COLO668 (cell line): ENCODE data around the gene SVEP1.
"Not testable (repeated sequence)": the region's sequence is repeated elsewhere in the genome, so short reads cannot be mapped to it uniquely, and the experiment has no call there.

Experiments
- DNase-seq: peaks from one replicate; lab custom pipeline; 2025; ENCODE audit not compliant: unreplicated experiment; lab: John Stamatoyannopoulos, UW

SVEP1 gene

DNA sequence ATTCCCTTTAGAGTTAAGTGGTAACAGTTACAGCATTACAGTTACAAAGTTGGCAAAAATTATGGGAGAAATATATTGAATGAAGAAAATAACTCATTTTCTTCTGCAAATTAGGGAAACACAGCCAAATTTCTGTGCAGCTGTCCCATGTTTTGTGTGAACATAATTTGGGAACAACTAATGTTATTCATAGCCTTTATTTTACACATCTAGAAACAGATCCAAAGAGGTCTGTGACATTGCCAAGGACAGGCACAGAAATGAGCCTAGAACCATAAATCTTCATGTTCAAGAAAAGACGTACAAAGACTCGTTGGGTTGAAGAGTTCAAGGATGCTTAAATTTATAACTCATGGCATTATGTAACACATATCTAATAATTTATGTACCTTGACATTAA, 127.8 kb downstream of the SVEP1 start:
- no peak for DNase-seq

- no peak for DNase-seq
These were observed 132.1 kb downstream of the SVEP1 start for GRCh38 chr9:110447476-110447875.

DNA sequence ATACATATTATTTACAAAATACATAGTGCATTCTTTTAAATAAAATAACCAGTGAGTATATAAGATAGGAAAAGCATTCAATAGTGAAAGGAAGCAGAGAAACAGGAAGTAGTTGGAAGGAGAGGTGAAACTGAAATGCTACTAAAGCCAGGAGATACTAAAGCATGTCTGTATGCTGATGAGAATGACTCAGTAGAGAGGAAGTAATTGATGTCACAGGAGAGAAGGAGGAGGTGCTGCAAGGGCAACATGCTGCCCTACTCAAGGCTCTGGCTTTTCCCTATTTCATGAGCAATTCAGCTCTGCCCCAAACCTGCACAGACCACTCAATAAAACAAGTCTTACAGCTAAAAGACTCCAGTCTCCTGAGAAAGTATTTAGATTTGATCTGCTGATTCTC, 133.4 kb downstream of the SVEP1 start:
- DNase-seq = no peak

DNA sequence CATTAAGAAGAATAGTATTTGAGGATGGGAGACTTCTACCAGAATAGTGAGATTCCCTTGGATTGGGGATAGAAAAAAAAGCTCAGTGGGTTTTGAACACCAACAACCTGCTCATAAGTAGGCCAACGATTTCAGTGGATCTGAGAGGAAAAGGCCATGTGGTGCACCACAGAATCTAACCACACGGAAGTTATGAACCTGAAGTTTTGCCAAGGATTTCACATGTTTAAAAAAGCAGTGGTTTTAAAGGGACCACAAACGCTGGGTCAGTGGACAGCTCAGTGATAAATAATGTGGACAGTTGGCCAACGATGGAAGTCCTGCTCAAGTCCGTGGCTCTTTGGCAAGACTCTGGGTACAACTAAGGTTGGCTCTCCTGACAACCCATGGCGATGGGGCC, 134.6 kb downstream of the SVEP1 start:
- no peak for DNase-seq

GRCh38 chr9:110443866-110444220, 135.7 kb downstream of the SVEP1 start:
- DNase-seq = no peak

GRCh38 chr9:110443146-110443865, 136.2 kb downstream of the SVEP1 start:
- peak; percentile 70 for DNase-seq

- DNase-seq = no peak
These were observed 138.7 kb downstream of the SVEP1 start for GRCh38 chr9:110440796-110441195.

DNA sequence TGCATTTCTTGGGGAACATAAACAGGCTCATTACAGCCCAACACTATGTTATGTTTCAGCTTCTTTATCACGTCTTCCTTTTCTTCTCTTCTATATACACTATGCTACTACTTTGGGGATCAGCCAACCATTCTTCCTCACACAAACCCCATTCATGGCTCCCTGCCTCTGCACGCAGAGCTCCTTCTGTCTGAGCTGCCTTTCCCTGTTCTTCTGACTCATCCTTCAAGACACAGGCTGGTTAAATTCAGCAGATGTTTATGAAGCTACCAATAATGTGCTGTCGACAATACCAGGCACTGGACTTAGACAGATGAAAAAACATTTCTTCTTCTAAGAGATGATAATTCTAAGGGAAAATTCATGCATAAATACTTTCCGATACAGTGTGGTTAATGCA, 139.4 kb downstream of the SVEP1 start:
- no peak for DNase-seq

GRCh38 chr9:110432253-110432652, 147.3 kb downstream of the SVEP1 start:
- DNase-seq = no peak

DNA sequence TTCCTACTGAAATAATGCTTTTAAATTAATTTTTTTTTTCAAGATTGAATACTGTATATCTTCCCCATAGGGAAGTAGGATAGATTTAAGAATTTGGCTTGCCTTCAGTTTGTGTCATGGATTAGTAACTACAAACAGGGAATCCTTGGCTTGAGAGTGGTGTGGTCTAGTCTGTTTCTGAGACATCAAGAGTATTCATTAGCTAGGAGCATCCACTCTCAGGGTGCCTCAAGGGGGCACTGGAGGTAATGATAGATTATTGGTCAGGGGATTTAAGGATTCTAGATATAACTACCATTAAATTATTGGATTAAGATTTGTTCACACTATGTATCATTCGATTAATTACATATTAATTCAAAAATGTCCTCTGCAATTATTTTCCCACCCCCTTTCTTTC, 150.1 kb downstream of the SVEP1 start:
- no peak for DNase-seq

DNA sequence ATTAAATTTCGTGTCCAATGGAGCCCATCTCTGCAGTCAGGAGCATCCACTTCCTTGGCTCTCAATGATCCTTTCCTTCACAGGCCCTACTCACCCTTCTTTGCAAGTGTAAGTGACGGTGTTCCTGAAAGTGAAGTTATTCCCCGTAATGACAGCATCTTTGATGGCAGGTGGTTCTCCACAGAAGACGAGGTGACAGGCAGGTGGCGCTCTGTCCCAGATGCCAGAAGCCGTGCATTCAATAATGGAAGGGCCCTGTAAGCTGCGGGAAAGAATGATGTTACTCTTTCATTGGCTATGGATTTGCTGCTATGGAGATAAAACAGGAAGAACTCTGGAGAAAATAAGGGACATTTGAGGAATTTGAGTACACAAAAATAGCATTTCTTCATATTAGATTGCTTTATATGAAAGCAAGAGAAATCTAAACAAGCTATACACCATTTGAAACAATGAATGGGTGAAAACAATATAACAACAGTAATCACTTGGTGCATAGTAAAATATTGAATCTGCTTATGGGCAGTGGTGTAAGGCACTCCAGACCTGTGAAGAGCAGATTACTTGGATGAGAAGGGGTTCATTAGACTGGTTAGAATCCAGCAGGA, 151.9 kb downstream of the SVEP1 start:
- DNase-seq = peak; percentile 55

GRCh38 chr9:110426052-110426709, 153.4 kb downstream of the SVEP1 start:
- DNase-seq = no peak

- no peak for DNase-seq
These were observed 165.1 kb downstream of the SVEP1 start for GRCh38 chr9:110414471-110414870.

- no peak for DNase-seq
These were observed 168.6 kb downstream of the SVEP1 start for GRCh38 chr9:110410961-110411360.

- DNase-seq = no peak
These were observed 170.9 kb downstream of the SVEP1 start for GRCh38 chr9:110408598-110408997.

DNA sequence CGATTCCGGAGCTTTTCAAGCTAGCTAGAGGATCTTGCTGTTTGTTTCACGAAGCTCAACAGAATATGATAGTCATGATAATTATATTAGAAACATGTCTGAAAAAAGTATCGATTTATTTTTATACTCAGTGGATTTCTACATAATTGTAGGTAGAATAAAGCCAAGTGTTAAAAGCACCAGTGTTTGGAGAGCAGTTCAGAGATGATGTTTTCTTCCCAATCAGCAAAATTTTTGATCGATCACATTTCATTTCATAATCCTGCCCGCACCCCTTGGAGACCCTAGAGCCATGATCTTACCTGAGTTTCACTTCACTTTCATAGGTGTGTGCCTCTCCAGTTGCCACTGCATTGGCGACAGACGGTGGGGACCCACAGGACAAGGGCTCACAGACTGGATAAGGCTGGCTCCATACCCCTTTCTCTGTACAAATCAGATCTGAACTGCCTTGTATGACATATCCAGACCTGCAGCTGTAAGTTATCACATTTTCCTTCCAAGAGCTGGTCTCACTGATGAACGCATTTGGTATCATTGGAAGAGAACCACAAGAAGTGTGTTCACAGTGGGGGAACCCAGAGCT, 173.6 kb downstream of the SVEP1 start:
- DNase-seq = no peak

GRCh38 chr9:110404473-110404872, 175.1 kb downstream of the SVEP1 start:
- no peak for DNase-seq

DNA sequence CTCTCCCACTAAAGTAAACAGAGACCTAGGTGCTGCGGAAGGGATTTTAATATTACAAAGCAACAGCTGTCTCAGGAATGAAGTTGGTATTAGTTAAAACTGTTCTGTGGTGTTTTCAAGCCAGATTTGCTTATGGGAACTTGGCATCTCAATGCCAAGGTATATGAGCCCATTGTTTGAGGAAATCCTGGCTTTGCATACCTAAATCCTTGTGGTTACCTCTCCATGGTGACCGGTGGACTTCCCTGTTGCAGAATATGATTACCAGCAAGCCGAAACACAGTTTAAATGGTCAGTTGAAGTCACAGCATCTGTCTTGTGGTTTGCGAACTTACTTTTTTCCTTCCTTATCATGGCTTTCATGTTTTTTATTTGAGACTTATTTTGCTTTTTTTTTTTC, 179.6 kb downstream of the SVEP1 start:
- no peak for DNase-seq

- DNase-seq = not testable (repeated sequence)
These were observed 180.5 kb downstream of the SVEP1 start for GRCh38 chr9:110398992-110399391.

DNA sequence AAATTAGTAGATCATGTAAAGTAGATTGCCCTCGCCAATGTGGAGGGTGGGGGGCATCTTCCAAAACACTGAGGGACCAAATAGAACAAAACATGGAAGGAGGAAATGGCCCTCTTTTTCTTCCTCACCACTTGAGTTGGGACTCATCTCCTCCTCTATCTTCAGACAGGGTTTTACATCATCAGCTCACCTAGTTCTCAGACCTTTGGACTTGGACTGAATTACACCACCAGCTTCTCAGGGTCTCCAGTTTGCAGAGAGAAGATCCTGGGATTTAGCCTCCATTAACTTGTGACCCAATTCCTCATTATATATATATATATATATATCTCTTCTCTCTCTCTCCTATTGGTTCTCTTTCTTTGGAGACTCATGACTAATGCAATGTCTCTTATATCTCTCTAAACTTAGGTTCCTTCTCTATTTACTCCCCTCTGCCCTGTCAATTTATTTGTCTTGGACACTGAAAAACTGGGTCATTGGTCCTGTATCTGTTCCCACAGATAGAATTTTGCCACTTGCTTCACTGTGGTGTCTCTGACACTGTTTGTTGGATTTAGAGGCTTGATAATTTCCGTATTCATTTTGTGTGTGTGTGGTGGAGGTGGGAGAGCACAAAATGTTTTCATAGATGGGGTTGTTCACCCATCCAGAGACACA, 187.6 kb downstream of the SVEP1 start:
- no peak for DNase-seq

GRCh38 chr9:110389148-110389750, 190.3 kb downstream of the SVEP1 start:
- no peak for DNase-seq
